Peyer's patch (tissue), 4 donors: ENCODE measurements around the gene OSBPL5. TPM values are rescaled to one million over a fixed set of nuclear protein-coding genes. Genes with fewer than 3 reads are reported as not detected.

ENCODE experiments used
- DNase-seq, 3 donors: peaks; one replicate each; pipeline ENCODE4 v3.0.0-alpha.2; 2017 to 2019
- H3K27ac ChIP-seq, 4 donors: fragments of 200-600 bp; sonication (generic); one replicate each; pipeline ENCODE4 v1.5.1; 2016 to 2019
- H3K27me3 ChIP-seq, 2 donors: fragments of 200-600 bp; sonication (generic); one replicate each; pipeline ENCODE4 v1.5.1; 2019
- H3K36me3 ChIP-seq, 3 donors: fragments of 200-600 bp; sonication (generic); one replicate each; pipeline ENCODE4 v1.5.1; 2016 to 2019
- H3K4me1 ChIP-seq, 4 donors: fragments of 200-600 bp; sonication (generic); one replicate each; pipeline ENCODE4 v1.5.1; 2016 to 2019
- H3K4me3 ChIP-seq, 4 donors: fragments of 200-600 bp; sonication (generic); 1 replicate in 3 of 4; 2 replicates in 1 of 4; pipeline ENCODE4 v1.5.1; 2016 to 2019; ENCODE audit warnings: mild to moderate bottlenecking in 1 of 4
- H3K9me3 ChIP-seq, 4 donors: fragments of 200-600 bp; sonication (generic); one replicate each; pipeline ENCODE4 v1.5.1; 2016 to 2019; ENCODE audit warnings: mild to moderate bottlenecking in 1 of 4
- CTCF ChIP-seq, 6 experiments: fragments of 450-650 bp in 4 of 6; fragments of 200-600 bp in 2 of 6; sonication (generic) in 1 of 6; IDR thresholded peaks; one replicate each; pipeline ENCODE4 v1.5.1; 2017 to 2019; ENCODE audit warnings: antibody characterized with exemption in 6 of 6, mild to moderate bottlenecking in 3 of 6, moderate library complexity in 1 of 6
- POLR2A ChIP-seq, 2 donors: fragments of 450-650 bp; IDR thresholded peaks; one replicate each; pipeline ENCODE4 v1.5.1; 2017; ENCODE audit warnings: antibody characterized with exemption in 2 of 2, mild to moderate bottlenecking in 2 of 2, moderate library complexity in 2 of 2
- total RNA-seq, 4 donors: library from RNA; depleted of rRNA; stranded (reverse); fragments of >200 nt; gene quantifications; one replicate each; pipeline ENCODE4 v1.1.0, GENCODE V29; 2016

The OSBPL5 gene
- total RNA-seq, 4 donors from 2014 or later: 39.8 to 110 (median 73.2) TPM

GRCh38 chr11:3046190-3046589 lies 118.9 kb downstream of the OSBPL5 start:
- Histone ChIP-seq H3K27ac (no peak overlapping the region), H3K9me3 (no peaks in the 10 kb centered on the region), H3K4me1 (peaks cover 0 to 36% (median 13%) of the 10 kb centered on the region in 4 donors)

GRCh38 chr11:3044915-3045314 lies 120.2 kb downstream of the OSBPL5 start:
- Histone ChIP-seq H3K4me1 (peaks cover 0 to 28% (median 7%) of the 10 kb centered on the region in 4 donors), H3K36me3 (peaks cover 0 to 41% (median 0%) of the 10 kb centered on the region in 3 donors), H3K27ac (no peak overlapping the region), H3K4me3 (no peak overlapping the region), H3K9me3 (no peaks in the 10 kb centered on the region), H3K27me3 (no peaks in the 10 kb centered on the region)
- TF ChIP-seq POLR2A (IDR thresholded peaks at IDR 0.05): no peak
- TF ChIP-seq CTCF (IDR thresholded peaks at IDR 0.05): no peak
- no peak for DNase-seq

More at GRCh38 chr11:3046190-3046589, 118.9 kb downstream of the OSBPL5 start:
- TF ChIP-seq POLR2A (IDR thresholded peaks at IDR 0.05) (no peak), CTCF (IDR thresholded peaks at IDR 0.05) (no peak)
- H3K36me3 ChIP-seq: peaks cover 0 to 28% (median 0%) of the 10 kb centered on the region in 3 donors
- DNase-seq: no peak
- H3K4me3 ChIP-seq: no peak overlapping the region
- H3K27me3 ChIP-seq: no peaks in the 10 kb centered on the region

- H3K36me3 ChIP-seq: peaks cover 0 to 50% (median 0%) of the 10 kb centered on the region in 3 donors
- peaks cover 0 to 19% (median under 1%) of the 10 kb centered on the region in 4 donors for H3K4me1 ChIP-seq
- no peaks in the 10 kb centered on the region for H3K9me3 ChIP-seq
- DNase-seq: no peak
- no peak overlapping the region for H3K4me3 ChIP-seq
- H3K27me3 ChIP-seq: no peaks in the 10 kb centered on the region
- H3K27ac ChIP-seq: no peak overlapping the region
- no peak for TF ChIP-seq CTCF (IDR thresholded peaks at IDR 0.05)
- no peak for TF ChIP-seq POLR2A (IDR thresholded peaks at IDR 0.05)
These were observed 121.1 kb downstream of the OSBPL5 start for GRCh38 chr11:3044004-3044403.

- no peak overlapping the region for H3K4me3 ChIP-seq
- no peak overlapping the region for H3K27ac ChIP-seq
- H3K9me3 ChIP-seq: no peaks in the 10 kb centered on the region
- no peaks in the 10 kb centered on the region for H3K27me3 ChIP-seq
- peaks cover 0 to 14% (median 0%) of the 10 kb centered on the region in 4 donors for H3K4me1 ChIP-seq
- TF ChIP-seq POLR2A (IDR thresholded peaks at IDR 0.05) (no peak), CTCF (IDR thresholded peaks at IDR 0.05) (no peak)
- peak in 1 of 3 donors; percentile 42 for DNase-seq
- H3K36me3 ChIP-seq: peaks cover 0 to 56% (median 4%) of the 10 kb centered on the region in 3 donors
These were observed 121.7 kb downstream of the OSBPL5 start for GRCh38 chr11:3043315-3043871.

- Histone ChIP-seq H3K4me3 (no peak overlapping the region), H3K9me3 (no peaks in the 10 kb centered on the region), H3K4me1 (peaks cover 0 to 14% (median 0%) of the 10 kb centered on the region in 4 donors), H3K27me3 (no peaks in the 10 kb centered on the region), H3K27ac (no peak overlapping the region), H3K36me3 (peaks cover 0 to 63% (median 4%) of the 10 kb centered on the region in 3 donors)
- TF ChIP-seq POLR2A (IDR thresholded peaks at IDR 0.05) (no peak), CTCF (IDR thresholded peaks at IDR 0.05) (no peak)
- DNase-seq: no peak
These were observed 122.4 kb downstream of the OSBPL5 start for GRCh38 chr11:3042496-3043314.
